GM18517 (cell line): ENCODE data around the gene NEGR1.

ENCODE experiments used
- ATAC-seq: cut with Tn5 transposase; IDR thresholded peaks from one replicate; pipeline ENCODE4 v1.9.1; 2021; ENCODE audit warnings: mild to moderate bottlenecking, moderate library complexity; ENCODE audit not compliant: unreplicated experiment

Gene NEGR1

GRCh38 chr1:71647513-71648300 lies 634.6 kb downstream of the NEGR1 start:
- no peak for ATAC-seq

- ATAC-seq: no peak
Measured at GRCh38 chr1:71645015-71645414, 637.3 kb downstream of the NEGR1 start.

GRCh38 chr1:71641903-71642302 lies 640.4 kb downstream of the NEGR1 start:
- no peak for ATAC-seq

- no peak for ATAC-seq
Measured at GRCh38 chr1:71640998-71641397, 641.3 kb downstream of the NEGR1 start.

- ATAC-seq: no peak
Measured at GRCh38 chr1:71640116-71640515, 642.2 kb downstream of the NEGR1 start.

GRCh38 chr1:71638081-71638766 lies 644.1 kb downstream of the NEGR1 start:
- ATAC-seq: no peak

- no peak for ATAC-seq
Measured at GRCh38 chr1:71635568-71635967, 646.8 kb downstream of the NEGR1 start.

GRCh38 chr1:71634159-71634558 lies 648.2 kb downstream of the NEGR1 start:
- ATAC-seq: no peak

- ATAC-seq: no peak
Measured at GRCh38 chr1:71630073-71630472, 652.3 kb downstream of the NEGR1 start.

GRCh38 chr1:71625004-71625403 lies 657.3 kb downstream of the NEGR1 start:
- no peak for ATAC-seq

- ATAC-seq: no peak
Measured at GRCh38 chr1:71623888-71624287, 658.5 kb downstream of the NEGR1 start.

GRCh38 chr1:71621785-71622184 lies 660.6 kb downstream of the NEGR1 start:
- ATAC-seq: no peak

GRCh38 chr1:71618766-71619530 lies 663.4 kb downstream of the NEGR1 start:
- ATAC-seq: no peak

GRCh38 chr1:71618191-71618590 lies 664.1 kb downstream of the NEGR1 start:
- ATAC-seq: no peak

GRCh38 chr1:71610476-71610875 lies 671.9 kb downstream of the NEGR1 start:
- ATAC-seq: no peak

- no peak for ATAC-seq
Measured at GRCh38 chr1:71603044-71603776, 679.1 kb downstream of the NEGR1 start.

GRCh38 chr1:71600023-71600422 lies 682.3 kb downstream of the NEGR1 start:
- ATAC-seq: no peak

- no peak for ATAC-seq
Measured at GRCh38 chr1:71599306-71599705, 683.0 kb downstream of the NEGR1 start.

GRCh38 chr1:71593523-71593922 lies 688.8 kb downstream of the NEGR1 start:
- ATAC-seq: no peak

- no peak for ATAC-seq
Measured at GRCh38 chr1:71592646-71593274, 689.6 kb downstream of the NEGR1 start.

GRCh38 chr1:71589005-71589404 lies 693.3 kb downstream of the NEGR1 start:
- ATAC-seq: no peak
